ENCODE data around the gene SH3YL1.

DNA sequence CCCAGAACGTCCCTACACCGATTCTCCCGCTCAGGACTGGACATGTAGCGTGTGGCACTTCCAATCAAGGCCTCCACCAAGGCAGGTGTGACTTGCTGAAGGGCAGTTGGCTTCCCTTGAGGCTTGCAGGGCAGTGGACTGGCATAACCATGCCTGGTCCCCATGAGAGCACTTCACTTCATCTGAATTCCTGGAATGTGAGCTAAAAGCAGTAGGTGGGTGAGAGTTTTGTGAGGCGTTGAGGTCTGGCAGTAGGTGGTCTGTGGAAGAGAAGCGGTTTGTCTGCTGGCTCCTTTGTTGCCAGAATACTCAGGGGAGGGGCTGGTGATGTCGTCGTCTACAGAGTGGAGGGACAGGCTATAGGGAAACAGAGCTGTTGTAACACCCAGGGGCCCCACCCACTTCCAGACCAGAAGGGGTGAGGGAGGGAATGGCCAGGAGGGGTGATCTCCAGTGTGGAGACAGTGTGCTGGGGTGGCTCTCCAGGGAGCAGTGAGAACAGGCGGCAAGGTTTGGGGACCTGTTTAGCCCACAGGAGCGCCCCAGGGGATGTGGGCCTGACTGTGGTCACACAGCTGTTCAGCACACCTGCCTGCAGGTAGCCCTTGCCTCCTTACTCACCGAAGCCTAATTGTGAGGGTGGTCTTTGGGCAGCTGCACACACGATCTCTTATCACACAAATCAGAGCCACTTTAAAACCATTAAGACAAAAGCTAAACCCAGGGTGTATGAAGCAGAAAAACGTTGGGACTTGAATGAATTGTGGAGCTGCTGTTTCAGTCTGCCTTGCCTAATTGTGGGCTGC lies 45.5 kb upstream of the SH3YL1 start:
- TF ChIP-seq, protein P1, sequence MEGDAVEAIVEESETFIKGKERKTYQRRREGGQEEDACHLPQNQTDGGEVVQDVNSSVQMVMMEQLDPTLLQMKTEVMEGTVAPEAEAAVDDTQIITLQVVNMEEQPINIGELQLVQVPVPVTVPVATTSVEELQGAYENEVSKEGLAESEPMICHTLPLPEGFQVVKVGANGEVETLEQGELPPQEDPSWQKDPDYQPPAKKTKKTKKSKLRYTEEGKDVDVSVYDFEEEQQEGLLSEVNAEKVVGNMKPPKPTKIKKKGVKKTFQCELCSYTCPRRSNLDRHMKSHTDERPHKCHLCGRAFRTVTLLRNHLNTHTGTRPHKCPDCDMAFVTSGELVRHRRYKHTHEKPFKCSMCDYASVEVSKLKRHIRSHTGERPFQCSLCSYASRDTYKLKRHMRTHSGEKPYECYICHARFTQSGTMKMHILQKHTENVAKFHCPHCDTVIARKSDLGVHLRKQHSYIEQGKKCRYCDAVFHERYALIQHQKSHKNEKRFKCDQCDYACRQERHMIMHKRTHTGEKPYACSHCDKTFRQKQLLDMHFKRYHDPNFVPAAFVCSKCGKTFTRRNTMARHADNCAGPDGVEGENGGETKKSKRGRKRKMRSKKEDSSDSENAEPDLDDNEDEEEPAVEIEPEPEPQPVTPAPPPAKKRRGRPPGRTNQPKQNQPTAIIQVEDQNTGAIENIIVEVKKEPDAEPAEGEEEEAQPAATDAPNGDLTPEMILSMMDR (IDR thresholded peaks at IDR 0.05) = no peak
- TF ChIP-seq JUND (IDR thresholded peaks at IDR 0.05) = no peak

Measured in SK-N-SH (cell line).